Measurements from ENCODE around the gene GPR132.
A peak's percentile ranks its signal among the peaks of the same experiment; 100 is the strongest.
"Not testable (repeated sequence)": the region's sequence is repeated elsewhere in the genome, so short reads cannot be mapped to it uniquely, and the experiment has no call there.

The GPR132 gene, protein sequence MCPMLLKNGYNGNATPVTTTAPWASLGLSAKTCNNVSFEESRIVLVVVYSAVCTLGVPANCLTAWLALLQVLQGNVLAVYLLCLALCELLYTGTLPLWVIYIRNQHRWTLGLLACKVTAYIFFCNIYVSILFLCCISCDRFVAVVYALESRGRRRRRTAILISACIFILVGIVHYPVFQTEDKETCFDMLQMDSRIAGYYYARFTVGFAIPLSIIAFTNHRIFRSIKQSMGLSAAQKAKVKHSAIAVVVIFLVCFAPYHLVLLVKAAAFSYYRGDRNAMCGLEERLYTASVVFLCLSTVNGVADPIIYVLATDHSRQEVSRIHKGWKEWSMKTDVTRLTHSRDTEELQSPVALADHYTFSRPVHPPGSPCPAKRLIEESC

GRCh38 chr14:105065280-105066228, at the start of gene GPR132:
Gene GPR132 (minus strand): TSS chr14:105065430. CDS start chr14:105055420, 10,010 bp downstream.
- Histone ChIP-seq H3K9me3 (ENCODE audit: control insufficient read depth, low read length) (no peaks in the 10 kb centered on the region), H3K36me3 (ENCODE audit: control insufficient read depth, insufficient read depth, low read length) (no peaks in the 10 kb centered on the region), H3K4me3 (ENCODE audit: low read length) (no peak within 1 kb of the TSS), H3K9ac (ENCODE audit: low read length) (peak within 1 kb of the TSS; percentile 57), H3K27me3 (ENCODE audit: control insufficient read depth, insufficient read depth, low read length) (peaks cover 2% of the 10 kb centered on the region), H3K4me1 (ENCODE audit: control insufficient read depth, insufficient read depth, low read length) (peaks cover 13% of the 10 kb centered on the region)

- H3K9me3 ChIP-seq (ENCODE audit: control insufficient read depth, low read length); H3K4me3 ChIP-seq (ENCODE audit: low read length); H3K9ac ChIP-seq (ENCODE audit: low read length); H3K4me1 ChIP-seq (ENCODE audit: control insufficient read depth, insufficient read depth, low read length); H3K27me3 ChIP-seq (ENCODE audit: control insufficient read depth, insufficient read depth, low read length); H3K36me3 ChIP-seq (ENCODE audit: control insufficient read depth, insufficient read depth, low read length): not testable (repeated sequence)
Measured at GRCh38 chr14:105109243-105109642, 44.0 kb upstream of the GPR132 start.

DNA sequence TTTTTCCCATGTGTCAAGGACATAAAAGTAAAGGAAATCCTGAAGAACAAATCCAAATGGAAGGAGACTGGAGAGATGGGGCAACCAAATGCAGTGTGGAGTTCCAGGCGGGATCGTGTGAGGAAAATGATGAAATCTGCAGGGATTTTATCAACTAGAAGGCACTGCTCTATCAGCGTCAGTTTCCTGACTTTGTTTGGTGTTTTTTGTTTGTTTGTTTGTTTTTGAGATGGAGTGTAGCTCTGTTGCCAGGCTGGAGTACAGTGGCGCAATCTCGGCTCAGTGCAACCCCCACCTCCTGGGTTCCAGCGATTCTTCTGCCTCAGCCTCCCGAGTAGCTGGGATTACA, 43.3 kb upstream of the GPR132 start:
- no peaks in the 10 kb centered on the region for H3K36me3 ChIP-seq (ENCODE audit: control insufficient read depth, insufficient read depth, low read length)
- no peak overlapping the region for H3K9ac ChIP-seq (ENCODE audit: low read length)
- H3K4me3 ChIP-seq (ENCODE audit: low read length), result no peak overlapping the region
- no peaks in the 10 kb centered on the region for H3K4me1 ChIP-seq (ENCODE audit: control insufficient read depth, insufficient read depth, low read length)
- no peaks in the 10 kb centered on the region for H3K27me3 ChIP-seq (ENCODE audit: control insufficient read depth, insufficient read depth, low read length)
- no peaks in the 10 kb centered on the region for H3K9me3 ChIP-seq (ENCODE audit: control insufficient read depth, low read length)

DNA sequence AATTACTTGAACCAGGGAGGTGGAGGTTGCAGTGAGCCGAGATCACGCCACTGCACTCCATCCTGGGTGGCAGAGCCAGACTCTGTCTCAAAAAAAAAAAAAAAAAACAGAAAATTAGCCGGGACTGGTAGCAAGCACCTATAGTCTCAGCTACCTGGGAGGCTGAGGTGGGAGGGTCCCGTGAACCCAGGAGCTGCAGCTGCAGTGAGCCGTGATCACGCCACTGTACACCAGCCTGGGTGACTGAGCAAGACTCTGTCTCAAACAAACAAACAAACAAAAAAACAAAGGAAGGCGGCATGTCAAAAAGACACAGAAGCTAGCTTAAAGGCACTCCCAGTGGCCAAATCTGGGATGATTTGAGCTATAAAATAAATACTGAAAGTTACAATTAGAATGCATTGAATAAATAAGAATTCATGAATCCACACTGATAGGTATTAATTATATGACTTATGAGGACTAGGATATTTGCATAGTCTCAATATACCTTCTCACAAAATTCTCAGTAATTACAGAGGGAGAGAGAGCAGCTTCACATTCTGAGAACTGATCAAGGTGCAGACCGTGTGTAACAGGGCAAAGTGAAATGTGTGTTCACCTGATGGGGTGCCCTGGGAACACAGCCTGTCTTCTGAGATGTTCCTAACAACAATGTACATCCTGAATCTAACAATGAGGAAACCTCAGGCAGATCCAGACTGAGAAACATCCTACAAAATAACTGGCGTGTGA, 42.7 kb upstream of the GPR132 start:
- no peaks in the 10 kb centered on the region for H3K27me3 ChIP-seq (ENCODE audit: control insufficient read depth, insufficient read depth, low read length)
- H3K9me3 ChIP-seq (ENCODE audit: control insufficient read depth, low read length), result no peaks in the 10 kb centered on the region
- H3K4me3 ChIP-seq (ENCODE audit: low read length), result no peak overlapping the region
- no peaks in the 10 kb centered on the region for H3K36me3 ChIP-seq (ENCODE audit: control insufficient read depth, insufficient read depth, low read length)
- H3K9ac ChIP-seq (ENCODE audit: low read length), result no peak overlapping the region
- H3K4me1 ChIP-seq (ENCODE audit: control insufficient read depth, insufficient read depth, low read length), result no peaks in the 10 kb centered on the region

GRCh38 chr14:105107351-105107750, 42.1 kb upstream of the GPR132 start:
- no peak overlapping the region for H3K9ac ChIP-seq (ENCODE audit: low read length)
- H3K9me3 ChIP-seq (ENCODE audit: control insufficient read depth, low read length), result no peaks in the 10 kb centered on the region
- H3K27me3 ChIP-seq (ENCODE audit: control insufficient read depth, insufficient read depth, low read length), result peaks cover under 1% of the 10 kb centered on the region
- no peak overlapping the region for H3K4me3 ChIP-seq (ENCODE audit: low read length)
- no peaks in the 10 kb centered on the region for H3K4me1 ChIP-seq (ENCODE audit: control insufficient read depth, insufficient read depth, low read length)
- no peaks in the 10 kb centered on the region for H3K36me3 ChIP-seq (ENCODE audit: control insufficient read depth, insufficient read depth, low read length)

GRCh38 chr14:105105158-105105557, 39.9 kb upstream of the GPR132 start:
- no peak overlapping the region for H3K4me3 ChIP-seq (ENCODE audit: low read length)
- H3K36me3 ChIP-seq (ENCODE audit: control insufficient read depth, insufficient read depth, low read length), result no peaks in the 10 kb centered on the region
- no peak overlapping the region for H3K9ac ChIP-seq (ENCODE audit: low read length)
- H3K4me1 ChIP-seq (ENCODE audit: control insufficient read depth, insufficient read depth, low read length), result no peaks in the 10 kb centered on the region
- H3K9me3 ChIP-seq (ENCODE audit: control insufficient read depth, low read length), result no peaks in the 10 kb centered on the region
- peaks cover 3% of the 10 kb centered on the region for H3K27me3 ChIP-seq (ENCODE audit: control insufficient read depth, insufficient read depth, low read length)

- no peaks in the 10 kb centered on the region for H3K36me3 ChIP-seq (ENCODE audit: control insufficient read depth, insufficient read depth, low read length)
- H3K9me3 ChIP-seq (ENCODE audit: control insufficient read depth, low read length), result no peaks in the 10 kb centered on the region
- H3K4me3 ChIP-seq (ENCODE audit: low read length), result no peak overlapping the region
- no peak overlapping the region for H3K9ac ChIP-seq (ENCODE audit: low read length)
- peaks cover 3% of the 10 kb centered on the region for H3K27me3 ChIP-seq (ENCODE audit: control insufficient read depth, insufficient read depth, low read length)
- H3K4me1 ChIP-seq (ENCODE audit: control insufficient read depth, insufficient read depth, low read length), result no peaks in the 10 kb centered on the region
Measured at GRCh38 chr14:105102893-105103292, 37.7 kb upstream of the GPR132 start.

GRCh38 chr14:105102361-105102870, 37.2 kb upstream of the GPR132 start:
- Histone ChIP-seq H3K4me3 (ENCODE audit: low read length) (no peak overlapping the region), H3K9me3 (ENCODE audit: control insufficient read depth, low read length) (no peaks in the 10 kb centered on the region), H3K27me3 (ENCODE audit: control insufficient read depth, insufficient read depth, low read length) (peaks cover 3% of the 10 kb centered on the region), H3K9ac (ENCODE audit: low read length) (no peak overlapping the region), H3K36me3 (ENCODE audit: control insufficient read depth, insufficient read depth, low read length) (no peaks in the 10 kb centered on the region), H3K4me1 (ENCODE audit: control insufficient read depth, insufficient read depth, low read length) (no peaks in the 10 kb centered on the region)

DNA sequence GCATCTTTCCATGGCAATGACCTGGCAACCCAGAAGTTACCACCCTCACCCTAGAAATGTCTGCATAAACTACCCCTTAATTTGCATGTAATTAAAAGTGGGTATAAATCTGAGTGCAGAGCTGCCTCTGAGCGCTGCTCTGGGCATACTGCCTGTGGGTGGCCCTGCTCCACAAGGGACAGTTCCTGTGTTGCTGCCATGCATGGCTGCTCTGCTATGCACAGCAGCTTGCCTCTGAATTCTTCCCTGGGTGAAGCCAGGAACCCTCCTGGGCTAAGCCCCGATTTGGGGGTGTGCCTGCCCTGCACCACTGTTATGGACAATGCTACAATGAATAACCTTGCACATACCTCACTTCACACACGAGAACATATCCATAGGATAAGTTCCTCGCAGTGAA, 35.7 kb upstream of the GPR132 start:
- Histone ChIP-seq H3K36me3 (ENCODE audit: control insufficient read depth, insufficient read depth, low read length) (no peaks in the 10 kb centered on the region), H3K4me3 (ENCODE audit: low read length) (no peak overlapping the region), H3K4me1 (ENCODE audit: control insufficient read depth, insufficient read depth, low read length) (no peaks in the 10 kb centered on the region)

DNA sequence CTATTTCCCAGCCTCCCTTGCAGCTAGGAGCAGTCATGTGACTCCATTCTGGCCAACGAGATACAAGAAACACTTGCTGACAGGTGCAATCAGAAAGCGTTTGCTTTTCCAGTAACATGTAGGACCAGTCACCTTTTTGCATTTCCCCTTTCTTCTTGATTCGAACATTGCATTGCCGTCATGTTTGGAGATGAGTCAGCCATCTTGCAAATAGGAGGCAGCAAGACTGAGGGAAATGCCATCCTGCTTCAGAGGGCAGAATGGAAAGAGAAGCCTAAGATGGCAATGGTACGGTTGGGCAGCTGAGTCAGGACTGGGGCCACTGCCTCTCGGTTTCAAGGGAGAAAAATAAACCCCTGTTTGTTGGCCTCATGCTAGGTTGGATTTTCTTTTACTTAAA, 34.5 kb upstream of the GPR132 start:
- Histone ChIP-seq H3K4me1 (ENCODE audit: control insufficient read depth, insufficient read depth, low read length) (no peaks in the 10 kb centered on the region), H3K9me3 (ENCODE audit: control insufficient read depth, low read length) (no peaks in the 10 kb centered on the region), H3K36me3 (ENCODE audit: control insufficient read depth, insufficient read depth, low read length) (no peaks in the 10 kb centered on the region), H3K27me3 (ENCODE audit: control insufficient read depth, insufficient read depth, low read length) (peaks cover 3% of the 10 kb centered on the region), H3K9ac (ENCODE audit: low read length) (no peak overlapping the region), H3K4me3 (ENCODE audit: low read length) (no peak overlapping the region)

More for the DNA sequence above, 35.7 kb upstream of the GPR132 start:
- peaks cover 3% of the 10 kb centered on the region for H3K27me3 ChIP-seq (ENCODE audit: control insufficient read depth, insufficient read depth, low read length)
- H3K9me3 ChIP-seq (ENCODE audit: control insufficient read depth, low read length), result no peaks in the 10 kb centered on the region
- no peak overlapping the region for H3K9ac ChIP-seq (ENCODE audit: low read length)

GRCh38 chr14:105098316-105098715, 33.1 kb upstream of the GPR132 start:
- Histone ChIP-seq H3K4me3 (ENCODE audit: low read length) (no peak overlapping the region), H3K9me3 (ENCODE audit: control insufficient read depth, low read length) (no peaks in the 10 kb centered on the region), H3K9ac (ENCODE audit: low read length) (no peak overlapping the region), H3K4me1 (ENCODE audit: control insufficient read depth, insufficient read depth, low read length) (peaks cover 14% of the 10 kb centered on the region), H3K36me3 (ENCODE audit: control insufficient read depth, insufficient read depth, low read length) (no peaks in the 10 kb centered on the region), H3K27me3 (ENCODE audit: control insufficient read depth, insufficient read depth, low read length) (peaks cover 3% of the 10 kb centered on the region)
